Measurements from ENCODE around the gene ATP23.

Gene ATP23

GRCh38 chr12:57907281-57907680 lies 34.1 kb upstream of the ATP23 start:
- DNase-seq (ENCODE audit: insufficient read length, low spot score) (no peak), FAIRE-seq (no peak)

DNA sequence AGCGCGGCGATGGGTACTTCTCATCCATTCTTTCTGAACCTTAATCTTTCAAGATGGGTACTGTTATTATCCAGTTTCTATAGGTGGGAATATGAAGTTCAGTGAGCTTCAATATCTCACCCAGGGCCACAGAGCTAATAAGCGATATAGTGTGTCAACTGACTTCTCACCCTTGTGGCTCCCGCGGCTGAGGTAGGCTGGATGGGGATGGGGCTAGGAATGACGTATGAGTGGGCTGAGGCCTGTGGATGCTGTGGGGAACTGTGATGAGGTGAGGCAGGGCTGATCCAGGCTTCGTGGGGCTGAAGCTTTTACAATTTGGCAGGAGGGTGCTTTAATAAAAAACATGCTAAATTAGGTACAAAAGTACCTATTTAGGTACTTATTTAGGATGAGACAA lies 32.9 kb upstream of the ATP23 start:
- DNase-seq (ENCODE audit: insufficient read length, low spot score), result no peak
- no peak for FAIRE-seq

GRCh38 chr12:57909056-57909455 lies 32.3 kb upstream of the ATP23 start:
- FAIRE-seq (no peak), DNase-seq (ENCODE audit: insufficient read length, low spot score) (no peak)

- DNase-seq (ENCODE audit: insufficient read length, low spot score) (no peak), FAIRE-seq (no peak)
These were observed 31.8 kb upstream of the ATP23 start for GRCh38 chr12:57909611-57910010.

DNA sequence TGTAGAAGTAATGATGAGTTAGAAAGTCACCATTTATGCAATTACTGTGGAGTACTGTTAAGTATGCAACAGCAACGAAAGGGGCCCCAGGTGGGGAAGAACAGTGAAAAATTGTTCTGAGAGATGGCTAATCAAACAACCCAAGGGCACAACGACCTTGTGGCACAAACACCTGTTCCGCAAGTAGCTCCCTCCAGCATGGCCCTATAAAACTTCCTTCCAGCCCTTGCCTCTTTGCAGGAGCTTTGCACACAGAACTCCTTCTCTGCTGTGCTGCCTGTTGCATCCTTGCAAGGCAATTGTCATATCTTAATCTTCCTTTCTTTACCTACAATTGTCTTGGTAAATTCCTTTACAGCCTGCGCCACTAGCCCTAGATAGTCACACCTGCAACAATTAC lies 23.2 kb upstream of the ATP23 start:
- no peak for FAIRE-seq
- DNase-seq (ENCODE audit: insufficient read length, low spot score), result no peak

DNA sequence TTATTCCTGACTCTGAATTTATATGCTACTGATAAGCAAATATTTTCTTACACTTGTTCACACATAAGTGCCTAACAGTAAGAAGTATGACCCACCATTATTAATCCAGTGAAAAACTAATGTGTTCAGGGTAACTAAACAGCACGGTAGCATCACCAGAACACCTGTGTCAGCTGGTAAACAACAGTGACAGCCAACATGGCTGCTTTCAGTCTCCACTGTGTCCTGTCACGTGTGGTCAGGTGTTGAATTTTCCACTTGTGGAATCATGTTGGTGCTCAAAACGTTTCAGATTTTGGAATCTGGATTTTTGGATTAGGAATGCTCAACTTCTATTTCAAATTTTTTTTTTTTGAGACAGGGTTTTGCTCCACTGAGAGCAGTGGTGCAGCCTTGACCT lies 14.3 kb upstream of the ATP23 start:
- FAIRE-seq (no peak), DNase-seq (ENCODE audit: insufficient read length, low spot score) (no peak)

- DNase-seq (ENCODE audit: insufficient read length, low spot score) (no peak), FAIRE-seq (no peak)
These were observed 12.1 kb upstream of the ATP23 start for GRCh38 chr12:57929092-57929830.

DNA sequence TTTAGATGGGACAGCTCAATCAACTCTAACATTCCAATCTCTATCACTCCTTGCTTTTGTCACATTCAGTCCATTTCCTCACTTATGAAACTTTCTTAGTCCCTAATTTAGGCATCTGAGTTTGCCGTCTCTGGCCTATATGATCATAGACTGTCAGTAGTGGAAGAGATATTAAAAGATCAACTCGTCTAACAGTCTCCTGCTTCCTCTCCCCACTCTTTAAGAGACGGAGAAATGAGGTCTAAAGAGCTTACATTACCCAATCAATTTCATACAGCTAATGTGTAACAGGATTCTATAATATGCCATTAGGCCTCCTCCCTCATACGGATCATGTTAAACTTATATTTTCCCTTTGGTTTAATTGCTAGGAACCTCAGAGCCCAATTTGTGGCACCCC lies 6.5 kb upstream of the ATP23 start:
- FAIRE-seq (no peak), DNase-seq (ENCODE audit: insufficient read length, low spot score) (no peak)

GRCh38 chr12:57935331-57935730 lies 6.0 kb upstream of the ATP23 start:
- no peak for DNase-seq (ENCODE audit: insufficient read length, low spot score)
- FAIRE-seq, result no peak

- peak; percentile 92 for DNase-seq (ENCODE audit: insufficient read length, low spot score)
- FAIRE-seq, result peak; percentile 91
These were observed 5.4 kb upstream of the ATP23 start for GRCh38 chr12:57935839-57936512.

DNA sequence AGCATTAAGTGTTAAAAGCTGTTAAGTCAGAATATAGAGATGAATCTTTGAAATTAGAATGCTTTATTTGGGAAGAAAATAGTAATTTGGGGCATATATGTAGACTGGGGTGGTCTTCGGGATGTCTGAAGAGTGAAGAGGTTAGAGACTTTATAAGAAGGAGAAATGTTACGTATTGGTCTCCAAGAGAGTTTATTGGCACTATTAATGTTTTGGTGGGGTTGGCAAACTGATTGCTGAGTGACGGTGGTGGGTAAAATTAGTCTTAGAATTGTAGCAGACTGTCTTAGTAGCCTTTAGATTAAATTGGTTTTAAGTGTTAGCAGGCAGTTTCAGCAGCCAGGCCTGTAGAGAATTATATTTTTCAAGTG lies 4.9 kb upstream of the ATP23 start:
- FAIRE-seq (no peak), DNase-seq (ENCODE audit: insufficient read length, low spot score) (no peak)

DNA sequence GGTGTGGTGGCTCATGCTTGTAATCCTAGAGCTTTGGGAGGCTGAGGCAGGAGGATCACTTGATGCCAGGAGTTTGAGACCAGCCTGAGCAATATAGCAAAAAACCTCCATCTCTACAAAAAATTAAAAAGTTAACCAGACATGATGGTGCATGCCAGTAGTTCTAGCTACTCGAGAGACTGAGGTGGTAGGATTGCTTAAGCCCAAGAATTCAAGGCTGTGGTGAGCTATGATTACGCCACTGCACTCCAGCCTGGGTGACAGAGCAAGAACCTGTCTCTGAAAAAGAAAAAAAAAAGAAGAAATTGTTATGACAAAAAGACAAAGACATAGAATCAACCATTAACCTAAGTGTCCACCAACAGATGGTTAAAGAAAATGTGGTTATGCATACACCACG lies 2.1 kb upstream of the ATP23 start:
- FAIRE-seq, result no peak
- no peak for DNase-seq (ENCODE audit: insufficient read length, low spot score)

- DNase-seq (ENCODE audit: insufficient read length, low spot score) (no peak), FAIRE-seq (no peak)
These were observed 1.1 kb upstream of the ATP23 start for GRCh38 chr12:57940052-57940914.

DNA sequence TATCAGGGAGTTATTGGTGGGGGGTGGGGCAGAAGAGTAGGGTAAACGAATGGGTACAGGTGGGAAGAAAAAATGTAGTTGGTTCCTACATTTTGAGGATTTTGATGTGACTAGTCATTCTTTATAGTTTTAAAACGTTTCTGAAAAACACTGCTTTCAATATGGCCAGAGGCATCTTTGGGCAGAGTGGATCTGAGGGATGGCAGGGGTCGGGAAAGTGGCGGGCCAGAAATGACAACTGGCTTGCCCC lies 527 bp upstream of the ATP23 start:
- FAIRE-seq (no peak), DNase-seq (ENCODE audit: insufficient read length, low spot score) (no peak)

DNA sequence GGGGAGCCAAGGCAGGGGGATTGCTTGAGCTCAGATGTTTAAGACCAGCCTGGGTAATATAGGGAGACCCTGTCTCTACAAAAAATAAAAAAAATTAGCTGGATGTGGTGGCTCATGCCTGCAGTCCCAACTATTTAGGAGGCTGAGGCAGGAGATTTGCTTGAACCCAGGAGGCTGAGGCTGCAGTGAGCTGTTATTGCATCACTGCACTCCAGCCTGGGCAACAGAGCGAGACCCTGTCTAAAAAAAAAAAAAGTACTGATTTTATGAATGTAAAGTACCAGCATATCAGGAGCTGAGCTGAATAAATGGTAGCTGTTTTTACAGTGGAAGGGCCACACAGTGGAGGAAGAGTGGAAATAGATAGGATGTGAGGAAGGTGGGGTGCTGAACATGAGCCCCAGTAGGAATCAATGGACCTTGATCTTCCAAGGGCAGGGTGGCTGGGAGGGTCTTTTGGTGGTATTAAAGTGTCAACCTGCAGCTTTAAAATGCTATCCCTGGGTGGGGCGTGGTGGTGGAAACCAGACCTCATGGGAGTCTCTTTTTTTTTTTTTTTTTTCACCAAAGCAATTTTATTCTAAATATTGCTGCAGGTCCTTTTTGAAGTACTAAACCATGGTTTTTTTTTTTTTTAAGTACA lies 2.2 kb downstream of the ATP23 start:
- DNase-seq (ENCODE audit: insufficient read length, low spot score) (no peak), FAIRE-seq (no peak)

DNA sequence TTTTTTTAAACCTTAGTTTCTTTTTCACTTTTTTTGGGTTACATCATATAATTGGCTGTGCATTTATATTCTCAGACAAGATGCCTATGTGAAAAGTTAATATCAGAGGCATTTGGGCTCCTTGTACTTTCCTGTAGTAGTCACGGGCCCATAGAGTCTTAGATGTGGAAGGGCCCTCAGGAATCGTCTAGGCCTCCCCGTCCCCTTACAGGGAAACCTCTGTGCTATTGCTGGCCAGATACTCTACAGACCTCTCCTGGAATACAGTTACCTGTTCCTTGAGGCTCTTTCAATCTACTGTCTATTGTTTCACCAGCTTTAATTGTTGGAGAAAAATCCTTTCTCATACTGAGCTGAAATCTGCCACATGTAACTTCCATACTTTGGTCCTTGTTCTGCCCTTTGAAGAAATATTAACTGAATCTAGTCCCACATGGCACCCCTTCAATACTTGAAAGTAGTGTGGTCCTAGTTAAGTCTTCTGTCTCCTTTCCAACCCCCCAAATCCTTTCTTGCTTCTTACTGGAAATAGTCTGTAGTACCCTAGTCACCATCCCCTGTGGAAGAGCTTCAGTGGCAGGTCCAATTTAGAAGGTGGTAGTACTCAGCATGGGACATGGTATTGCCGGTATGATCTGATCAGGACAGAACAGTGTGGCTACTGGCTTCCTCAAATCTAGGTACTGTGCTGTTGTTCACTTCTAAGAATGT lies 3.1 kb downstream of the ATP23 start:
- DNase-seq (ENCODE audit: insufficient read length, low spot score) (no peak), FAIRE-seq (no peak)

GRCh38 chr12:57952766-57953165 lies 11.4 kb downstream of the ATP23 start:
- FAIRE-seq, result no peak
- no peak for DNase-seq (ENCODE audit: insufficient read length, low spot score)

GRCh38 chr12:57954768-57955167 lies 13.4 kb downstream of the ATP23 start:
- DNase-seq (ENCODE audit: insufficient read length, low spot score), result no peak
- FAIRE-seq, result no peak

DNA sequence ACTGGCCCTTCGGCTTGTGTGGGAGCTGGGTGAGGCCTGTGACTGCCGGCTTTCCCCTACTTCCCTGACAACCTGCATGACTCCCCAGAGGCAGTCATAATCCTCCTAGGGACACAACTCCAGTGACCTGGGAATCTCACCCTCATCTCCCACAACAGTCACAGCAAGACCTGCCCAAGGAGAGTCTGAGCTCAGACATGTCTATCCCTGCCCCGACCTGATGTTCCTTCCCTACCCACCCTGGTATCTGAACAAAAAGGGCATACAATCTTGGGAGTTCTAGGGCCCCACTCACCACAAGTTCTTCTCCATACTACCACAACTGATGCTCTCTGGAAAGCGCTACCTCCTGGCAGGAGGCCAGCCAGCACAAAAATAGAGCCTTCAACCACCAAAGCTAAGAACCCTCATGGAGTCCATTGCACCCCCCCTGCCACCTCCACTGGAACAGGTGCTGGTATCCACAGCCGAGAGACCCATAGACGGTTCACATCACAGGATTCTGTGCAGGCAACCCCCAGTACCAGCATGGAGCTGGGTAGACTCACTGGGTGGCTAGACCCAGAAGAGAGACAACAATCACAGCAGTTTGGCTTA lies 16.8 kb downstream of the ATP23 start:
- DNase-seq (ENCODE audit: insufficient read length, low spot score), result no peak
- no peak for FAIRE-seq

GRCh38 chr12:57964421-57964820 lies 23.1 kb downstream of the ATP23 start:
- FAIRE-seq (no peak), DNase-seq (ENCODE audit: insufficient read length, low spot score) (no peak)

All from HTR-8/SVneo (cell line).